ENCODE measurements around the gene LSM4.

LSM4 gene

DNA sequence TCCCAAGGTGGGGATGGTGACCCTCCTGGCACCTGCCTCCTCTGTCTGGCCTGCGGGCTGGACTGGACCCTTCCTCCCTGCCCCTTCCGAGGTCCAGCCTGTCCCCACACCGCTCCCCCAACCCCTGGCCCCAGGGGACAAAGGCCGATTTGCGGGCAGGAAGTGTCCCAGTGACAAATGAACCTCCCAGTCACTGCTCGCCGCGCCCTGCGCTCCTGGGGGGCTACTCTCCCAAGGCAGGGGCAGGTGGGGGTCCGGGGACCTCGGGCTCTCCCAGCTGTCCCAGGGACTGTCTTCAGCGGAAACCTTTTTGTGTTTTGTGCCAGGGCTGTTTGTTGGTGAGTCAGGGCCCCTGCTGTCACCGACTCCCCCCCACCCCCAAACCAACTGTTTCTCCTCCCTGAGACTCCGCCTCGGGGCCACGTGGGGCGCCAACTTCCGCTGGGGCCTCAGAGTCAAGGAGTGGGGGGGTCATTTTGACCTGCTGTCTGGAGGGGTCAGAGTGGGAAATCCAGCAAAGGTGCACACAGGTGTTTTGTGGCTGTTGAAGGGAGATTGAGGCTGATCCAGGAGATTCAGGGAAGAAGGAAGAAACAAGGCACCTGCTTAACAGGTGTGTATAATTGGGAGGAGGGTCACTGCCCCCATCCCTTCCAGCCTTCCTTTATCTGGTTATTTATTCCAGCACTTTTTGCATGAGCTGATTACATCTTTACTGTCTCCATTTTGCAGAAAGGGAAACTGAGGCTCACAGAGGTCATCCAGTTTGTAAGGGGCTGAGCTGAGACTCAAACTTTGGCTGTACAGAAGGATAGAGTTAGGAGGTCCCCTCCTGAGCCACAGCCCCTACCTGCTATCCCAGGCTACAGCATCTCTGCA lies 18.4 kb upstream of the LSM4 start:
- peak overlapping the region; percentile 79 for H3K4me3 ChIP-seq (replicated peaks; ENCODE audit: low read depth, low read length)
- DNase-seq (ENCODE audit: low read depth) = peak; percentile 34
- TF ChIP-seq, protein P1, sequence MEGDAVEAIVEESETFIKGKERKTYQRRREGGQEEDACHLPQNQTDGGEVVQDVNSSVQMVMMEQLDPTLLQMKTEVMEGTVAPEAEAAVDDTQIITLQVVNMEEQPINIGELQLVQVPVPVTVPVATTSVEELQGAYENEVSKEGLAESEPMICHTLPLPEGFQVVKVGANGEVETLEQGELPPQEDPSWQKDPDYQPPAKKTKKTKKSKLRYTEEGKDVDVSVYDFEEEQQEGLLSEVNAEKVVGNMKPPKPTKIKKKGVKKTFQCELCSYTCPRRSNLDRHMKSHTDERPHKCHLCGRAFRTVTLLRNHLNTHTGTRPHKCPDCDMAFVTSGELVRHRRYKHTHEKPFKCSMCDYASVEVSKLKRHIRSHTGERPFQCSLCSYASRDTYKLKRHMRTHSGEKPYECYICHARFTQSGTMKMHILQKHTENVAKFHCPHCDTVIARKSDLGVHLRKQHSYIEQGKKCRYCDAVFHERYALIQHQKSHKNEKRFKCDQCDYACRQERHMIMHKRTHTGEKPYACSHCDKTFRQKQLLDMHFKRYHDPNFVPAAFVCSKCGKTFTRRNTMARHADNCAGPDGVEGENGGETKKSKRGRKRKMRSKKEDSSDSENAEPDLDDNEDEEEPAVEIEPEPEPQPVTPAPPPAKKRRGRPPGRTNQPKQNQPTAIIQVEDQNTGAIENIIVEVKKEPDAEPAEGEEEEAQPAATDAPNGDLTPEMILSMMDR (IDR thresholded peaks at IDR 0.05; ENCODE audit: low read length, missing control alignments) = no peak

DNA sequence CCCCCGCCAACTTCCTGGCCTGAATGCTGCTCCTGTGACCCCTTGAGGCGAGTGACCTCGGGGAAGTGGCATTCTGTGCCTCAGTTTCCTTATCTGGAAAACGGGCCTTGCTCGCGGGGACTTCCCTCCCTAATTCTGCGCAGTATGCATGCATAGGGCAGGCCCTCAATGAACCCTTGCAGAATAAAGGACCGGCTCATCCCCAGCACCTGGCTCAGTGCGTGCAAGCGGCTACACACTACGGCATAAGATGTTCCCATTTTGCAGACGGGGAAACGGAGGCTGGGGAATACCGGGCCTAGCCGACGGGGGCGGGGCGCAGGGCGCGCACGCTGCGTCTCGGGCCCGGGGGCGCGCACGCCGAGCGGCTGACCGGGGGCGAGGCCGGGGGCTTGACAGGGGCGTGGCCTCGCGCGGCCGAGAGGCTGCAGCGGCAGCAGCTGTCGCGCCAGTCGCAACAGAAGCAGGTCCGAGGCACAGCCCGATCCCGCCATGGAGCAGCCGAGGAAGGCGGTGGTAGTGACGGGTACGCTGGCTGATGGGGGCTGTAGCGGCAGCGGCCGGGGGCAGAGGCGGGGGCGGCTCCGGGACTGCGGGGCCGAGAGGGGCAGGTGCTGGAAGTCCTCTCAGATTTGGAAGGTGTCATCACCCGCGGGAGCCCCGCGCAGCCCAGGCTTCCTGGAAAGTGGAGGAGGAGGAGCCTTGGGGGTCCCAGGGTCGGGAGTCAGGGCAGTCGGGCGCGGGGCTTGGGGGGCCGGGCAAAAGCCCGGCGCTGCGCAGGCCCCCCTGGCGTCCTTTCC lies 17.5 kb upstream of the LSM4 start, which contains the start of gene PGPEP1:
Gene PGPEP1, plus strand, starts transcription at position 409 of the 800 bp plus-strand sequence. Its CDS starts 84 bp downstream, at position 493.
- TF ChIP-seq, protein P1 (IDR thresholded peaks at IDR 0.05; ENCODE audit: low read length, missing control alignments) = no peak
- peak; percentile 61 for DNase-seq (ENCODE audit: low read depth)
- H3K4me3 ChIP-seq (replicated peaks; ENCODE audit: low read depth, low read length) = peak within 1 kb of the TSS; percentile 79

DNA sequence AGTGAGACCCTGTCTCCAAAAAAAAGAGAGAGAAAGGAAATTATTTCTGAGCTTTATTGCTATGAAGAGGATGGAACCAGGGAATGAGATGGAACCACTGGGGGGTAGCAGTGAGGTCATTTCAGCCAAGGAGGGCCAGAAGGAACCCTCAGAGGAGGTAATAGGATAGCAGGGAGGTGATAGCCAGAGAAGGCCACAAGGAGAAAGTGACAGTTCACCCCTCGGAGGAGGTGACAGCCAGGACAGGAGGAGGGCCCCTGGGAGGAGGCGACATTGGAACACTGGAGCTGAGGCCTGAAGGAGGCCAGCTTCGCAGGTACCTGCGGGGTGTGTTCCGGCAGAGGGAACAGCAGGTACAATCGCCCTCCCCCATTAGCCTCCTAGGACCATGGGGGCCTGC lies 16.8 kb upstream of the LSM4 start:
- TF ChIP-seq, protein P1 (IDR thresholded peaks at IDR 0.05; ENCODE audit: low read length, missing control alignments) = peak; percentile 42
- peak; percentile 35 for DNase-seq (ENCODE audit: low read depth)
- H3K4me3 ChIP-seq (replicated peaks; ENCODE audit: low read depth, low read length) = no peak overlapping the region

DNA sequence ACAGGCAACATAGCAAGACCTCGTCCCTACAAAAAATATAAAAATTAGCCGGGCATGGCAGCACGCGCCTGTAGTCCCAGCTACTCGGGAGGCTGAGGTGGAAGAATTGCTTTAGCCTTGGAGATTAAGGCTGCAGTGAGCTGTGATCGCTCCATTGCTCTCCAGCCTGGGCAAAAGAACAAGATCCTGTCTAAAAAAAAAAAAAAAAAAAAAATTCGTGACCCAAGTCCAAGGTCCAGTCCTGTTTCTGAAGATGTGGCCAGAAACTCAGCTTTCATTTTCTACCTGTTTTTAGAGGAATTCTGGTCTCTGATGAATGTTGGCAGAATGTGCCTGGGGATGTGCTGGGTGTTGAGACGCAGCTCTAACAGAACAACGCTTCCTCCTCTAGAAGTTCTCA lies 15.7 kb upstream of the LSM4 start:
- DNase-seq (ENCODE audit: low read depth) = no peak
- H3K4me3 ChIP-seq (replicated peaks; ENCODE audit: low read depth, low read length) = no peak overlapping the region
- TF ChIP-seq, protein P1 (IDR thresholded peaks at IDR 0.05; ENCODE audit: low read length, missing control alignments) = no peak

DNA sequence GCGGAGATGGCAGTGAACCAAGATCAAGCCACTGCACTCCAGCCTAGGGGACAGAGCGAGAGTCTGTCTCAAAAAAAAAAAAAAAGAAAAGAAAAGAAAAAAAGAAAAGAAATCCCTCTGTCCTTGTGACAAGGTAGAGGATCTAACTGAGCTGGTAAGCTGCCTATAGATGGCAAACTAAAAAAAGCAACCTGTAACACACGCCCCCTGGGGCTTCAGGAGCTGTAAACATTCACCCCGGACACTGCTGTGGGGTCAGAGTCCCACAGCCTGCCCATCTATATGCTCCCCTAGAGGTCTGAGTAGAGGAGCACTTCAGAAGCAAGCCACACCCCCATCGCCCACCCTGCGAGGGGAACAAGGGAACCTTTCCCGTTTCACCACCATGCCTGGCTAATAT lies 13.2 kb upstream of the LSM4 start:
- DNase-seq (ENCODE audit: low read depth) = no peak
- TF ChIP-seq, protein P1 (IDR thresholded peaks at IDR 0.05; ENCODE audit: low read length, missing control alignments) = no peak
- H3K4me3 ChIP-seq (replicated peaks; ENCODE audit: low read depth, low read length) = no peak overlapping the region

DNA sequence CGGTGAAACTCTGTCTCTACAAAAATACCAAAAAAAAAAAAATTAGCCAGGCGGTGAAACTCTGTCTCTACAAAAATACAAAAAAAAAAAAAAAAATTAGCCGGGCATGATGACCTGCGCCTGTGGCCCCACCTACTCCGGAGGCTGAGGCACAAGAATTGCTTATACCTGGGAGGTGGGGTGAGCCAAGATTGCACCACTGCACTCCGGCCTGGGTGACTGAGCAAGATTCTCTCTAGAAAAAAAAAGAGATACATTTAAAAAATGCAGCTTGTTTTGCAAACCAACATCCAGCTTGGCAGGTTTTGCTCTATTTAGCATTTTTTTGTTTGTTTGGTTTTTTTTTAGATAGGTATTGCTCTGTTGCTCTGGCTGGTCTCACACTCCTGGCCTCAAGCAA lies 10.8 kb upstream of the LSM4 start:
- no peak overlapping the region for H3K4me3 ChIP-seq (replicated peaks; ENCODE audit: low read depth, low read length)
- DNase-seq (ENCODE audit: low read depth) = no peak
- TF ChIP-seq, protein P1 (IDR thresholded peaks at IDR 0.05; ENCODE audit: low read length, missing control alignments) = no peak
